Hepatocyte (in vitro differentiated cells): ENCODE data around the gene TMEM222.

Experiments
- EZH2phosphoT487 ChIP-seq: fragments of 200-600 bp; sonication (generic); IDR thresholded peaks from one replicate; pipeline ENCODE4 v1.6.1; 2018; ENCODE audit warnings: antibody characterized with exemption, mild to moderate bottlenecking, low read depth, moderate library complexity; ENCODE audit not compliant: unreplicated experiment, severe bottlenecking
- TF ChIP-seq, protein P1 (sequence below): fragments of 200-600 bp; sonication (generic); IDR thresholded peaks from 2 replicates; pipeline ENCODE4 v1.5.1; 2016; ENCODE audit warnings: antibody characterized with exemption, mild to moderate bottlenecking; ENCODE audit not compliant: poor library complexity

DNA sequence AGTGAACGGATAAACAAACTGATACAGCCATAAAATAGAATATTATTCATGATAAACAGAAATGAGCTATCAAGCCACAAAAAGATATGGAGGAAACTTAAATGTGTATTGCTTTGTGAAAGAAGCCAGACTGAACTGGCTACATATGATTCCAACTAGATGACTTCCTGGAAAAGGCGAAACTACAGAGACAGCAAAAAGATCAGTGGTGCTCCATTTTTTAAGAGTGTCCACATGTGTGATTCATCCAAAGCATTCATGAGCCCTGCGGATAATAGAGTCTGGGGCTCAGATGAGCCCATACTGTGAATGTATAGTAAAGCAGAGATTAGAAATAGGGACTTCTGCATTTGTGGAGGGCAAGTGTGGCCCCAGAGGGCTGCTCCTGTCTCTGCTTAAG, 7.8 kb upstream of the TMEM222 start:
- TF ChIP-seq EZH2phosphoT487, result no peak
- TF ChIP-seq, protein P1, sequence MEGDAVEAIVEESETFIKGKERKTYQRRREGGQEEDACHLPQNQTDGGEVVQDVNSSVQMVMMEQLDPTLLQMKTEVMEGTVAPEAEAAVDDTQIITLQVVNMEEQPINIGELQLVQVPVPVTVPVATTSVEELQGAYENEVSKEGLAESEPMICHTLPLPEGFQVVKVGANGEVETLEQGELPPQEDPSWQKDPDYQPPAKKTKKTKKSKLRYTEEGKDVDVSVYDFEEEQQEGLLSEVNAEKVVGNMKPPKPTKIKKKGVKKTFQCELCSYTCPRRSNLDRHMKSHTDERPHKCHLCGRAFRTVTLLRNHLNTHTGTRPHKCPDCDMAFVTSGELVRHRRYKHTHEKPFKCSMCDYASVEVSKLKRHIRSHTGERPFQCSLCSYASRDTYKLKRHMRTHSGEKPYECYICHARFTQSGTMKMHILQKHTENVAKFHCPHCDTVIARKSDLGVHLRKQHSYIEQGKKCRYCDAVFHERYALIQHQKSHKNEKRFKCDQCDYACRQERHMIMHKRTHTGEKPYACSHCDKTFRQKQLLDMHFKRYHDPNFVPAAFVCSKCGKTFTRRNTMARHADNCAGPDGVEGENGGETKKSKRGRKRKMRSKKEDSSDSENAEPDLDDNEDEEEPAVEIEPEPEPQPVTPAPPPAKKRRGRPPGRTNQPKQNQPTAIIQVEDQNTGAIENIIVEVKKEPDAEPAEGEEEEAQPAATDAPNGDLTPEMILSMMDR, result no peak
